A172 (cell line): ENCODE data around the gene AS3MT. TPM values are rescaled to one million over a fixed set of nuclear protein-coding genes. Genes with fewer than 3 reads are reported as not detected.

ENCODE experiments used
- DNase-seq: peaks from one replicate; pipeline ENCODE4 v3.0.0-alpha.2; 2015; ENCODE audit warnings: low spot score
- total RNA-seq: library from RNA; depleted of rRNA; stranded (reverse); fragments of >200 nt; shearing (Covaris generic); gene quantifications from 2 replicates; pipeline ENCODE4 v1.2.3, GENCODE V29; 2014

AS3MT gene
- total RNA-seq, 1 experiment from 2014 or later: 30.1 TPM

DNA sequence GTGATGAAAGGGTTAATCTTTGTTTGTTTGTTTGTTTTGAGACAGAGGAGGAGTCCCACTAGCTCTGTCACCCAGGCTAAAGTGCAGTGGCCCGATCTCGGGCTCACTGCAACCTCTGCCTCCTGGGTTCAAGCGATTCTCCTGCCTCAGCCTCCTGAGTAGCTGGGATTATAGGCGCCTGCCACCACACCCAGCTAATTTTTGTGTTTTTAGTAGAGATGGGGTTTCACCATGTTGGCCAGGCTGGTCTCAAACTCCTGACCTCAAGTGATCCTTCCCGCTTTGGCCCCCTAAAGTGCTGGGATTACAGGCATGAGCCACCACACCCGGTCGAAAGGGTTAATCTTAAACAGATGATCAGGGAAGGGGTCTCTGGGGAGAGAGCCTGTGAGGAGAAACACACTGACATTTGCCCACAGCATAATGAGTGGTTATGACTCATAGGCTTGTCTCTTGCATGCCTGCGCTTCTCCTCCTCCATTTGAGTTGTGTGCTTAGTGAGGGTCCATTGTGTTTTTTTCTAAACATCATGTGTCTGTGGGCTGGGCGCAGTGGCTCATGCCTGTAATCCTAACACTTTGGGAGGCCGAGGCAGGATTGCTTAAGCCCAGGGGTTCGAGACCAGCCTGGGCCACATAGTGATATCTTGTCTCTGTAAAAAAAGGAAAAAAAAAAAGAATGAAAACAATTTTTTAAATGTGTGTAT lies 13.4 kb upstream of the AS3MT start:
- DNase-seq: peak; percentile 93

DNA sequence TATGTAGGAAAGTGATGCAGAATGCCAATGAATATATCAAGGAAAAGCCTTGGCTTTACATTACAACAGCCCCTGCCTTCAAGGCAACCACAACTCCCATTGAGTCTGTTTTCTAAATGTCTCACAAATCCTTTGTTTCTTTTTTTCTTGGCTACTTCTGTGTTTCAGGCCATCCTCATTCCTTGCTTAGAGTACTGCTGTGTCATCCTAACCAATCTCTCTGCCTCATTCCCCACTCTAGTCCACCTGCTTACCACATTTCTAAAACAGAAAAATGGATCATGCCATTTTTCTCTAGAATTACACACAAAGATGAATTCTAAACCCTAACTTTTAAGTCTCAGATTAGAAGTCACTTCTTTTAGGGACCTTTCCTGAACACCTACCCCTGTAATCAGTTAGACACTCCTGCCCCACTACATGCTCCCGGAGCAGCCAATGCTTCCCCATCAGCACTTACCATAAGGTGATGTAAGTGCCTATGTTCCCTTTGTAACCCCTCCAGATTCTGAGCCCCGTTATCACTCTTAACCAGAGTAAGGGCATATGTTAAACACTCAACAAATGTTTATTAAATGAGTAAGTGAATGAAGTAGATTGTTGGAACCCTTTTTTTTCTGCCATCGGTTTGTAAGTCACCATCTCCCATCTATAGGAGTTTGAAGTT lies 12.4 kb upstream of the AS3MT start:
- DNase-seq: no peak

DNA sequence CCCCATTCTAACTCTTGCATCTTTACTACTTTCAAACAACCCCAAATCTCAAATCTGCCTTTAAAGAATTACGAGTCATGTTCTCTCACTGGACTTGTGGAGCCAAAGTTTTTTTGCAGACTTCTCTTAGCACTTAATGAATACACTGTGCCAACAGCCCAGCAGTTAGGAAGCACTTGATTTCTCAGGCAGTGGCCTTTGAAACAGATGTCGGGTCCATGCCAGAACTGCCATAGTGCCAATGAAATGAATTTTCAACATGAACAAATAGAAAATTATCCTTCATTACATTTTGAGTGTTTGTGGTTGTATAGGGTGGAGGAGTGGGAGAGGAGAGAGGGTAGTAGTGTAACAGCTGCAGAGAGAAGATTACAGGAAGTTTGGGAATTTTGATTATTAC lies 9.4 kb upstream of the AS3MT start:
- no peak for DNase-seq

DNA sequence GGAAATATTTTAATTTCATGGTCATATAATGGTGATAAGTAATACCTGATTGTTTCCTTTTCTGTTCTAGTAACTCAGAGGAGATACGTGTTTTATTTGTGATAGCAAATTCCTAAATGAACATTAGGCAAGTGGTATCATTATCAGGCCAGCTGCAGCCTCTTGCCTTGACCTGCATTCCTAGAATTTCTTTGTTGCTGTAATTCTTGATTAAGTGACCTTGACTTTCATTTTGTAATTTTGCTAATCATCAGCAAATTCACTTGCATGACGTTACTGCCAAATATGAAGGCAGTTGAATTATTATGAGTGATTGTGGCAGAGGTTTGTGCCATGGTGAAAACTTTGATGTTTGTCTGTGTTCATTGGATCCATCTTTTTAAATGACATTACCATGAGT lies 5.6 kb upstream of the AS3MT start:
- no peak for DNase-seq

DNA sequence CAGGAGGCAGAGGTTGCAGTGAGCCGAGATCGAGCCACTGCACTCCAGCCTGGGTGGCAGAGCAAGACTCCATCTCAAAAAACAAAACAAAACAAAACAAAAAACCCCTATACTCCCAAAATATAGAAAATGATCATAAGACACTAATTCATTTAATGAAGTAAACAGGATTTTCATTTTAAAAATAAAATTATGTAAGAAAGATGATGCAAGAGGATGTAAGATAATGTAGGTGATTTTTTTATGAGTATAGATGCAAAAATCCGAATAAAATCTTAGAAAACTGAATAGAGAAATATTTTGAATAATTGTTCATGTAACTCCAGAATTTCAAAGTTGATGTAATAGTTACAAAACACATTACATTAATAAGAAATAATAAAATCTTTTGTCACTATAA lies 3.6 kb upstream of the AS3MT start:
- no peak for DNase-seq

DNA sequence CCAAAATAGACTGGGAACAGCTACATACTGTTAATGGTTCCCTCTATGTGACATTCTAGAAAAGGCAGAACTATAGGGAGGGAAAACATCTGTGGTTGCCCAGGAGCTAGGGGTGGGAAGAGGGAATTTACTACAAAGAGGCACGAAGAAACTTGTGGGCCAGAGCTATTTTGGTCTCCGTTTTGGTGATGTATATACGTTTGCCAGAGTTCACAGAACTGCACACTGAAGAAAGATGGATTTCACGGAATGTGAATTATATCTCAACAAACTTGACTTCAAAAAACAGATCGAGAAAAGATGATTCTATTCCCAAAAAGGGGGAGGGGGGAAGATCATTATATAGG lies 386 bp upstream of the AS3MT start:
- peak; percentile 5 for DNase-seq

DNA sequence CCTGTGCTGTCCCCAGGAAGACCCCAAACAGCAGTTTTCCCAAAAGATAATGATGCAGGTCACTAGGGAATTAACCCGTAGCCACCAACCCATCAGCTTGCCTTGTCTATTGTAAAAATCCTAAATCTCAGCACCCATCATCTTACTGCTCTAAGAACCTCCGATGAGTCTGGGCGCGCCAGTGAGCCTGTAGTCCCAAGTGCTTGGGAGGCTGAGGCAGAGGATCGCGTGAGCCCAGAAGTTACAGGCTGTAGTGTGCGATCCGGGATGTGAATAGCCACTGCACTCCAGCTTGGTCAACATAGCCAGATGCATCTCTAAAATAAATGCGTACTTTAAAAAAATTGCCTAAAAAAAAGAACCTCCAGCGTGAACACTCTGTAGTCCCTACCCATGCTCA lies 951 bp downstream of the AS3MT start:
- no peak for DNase-seq

DNA sequence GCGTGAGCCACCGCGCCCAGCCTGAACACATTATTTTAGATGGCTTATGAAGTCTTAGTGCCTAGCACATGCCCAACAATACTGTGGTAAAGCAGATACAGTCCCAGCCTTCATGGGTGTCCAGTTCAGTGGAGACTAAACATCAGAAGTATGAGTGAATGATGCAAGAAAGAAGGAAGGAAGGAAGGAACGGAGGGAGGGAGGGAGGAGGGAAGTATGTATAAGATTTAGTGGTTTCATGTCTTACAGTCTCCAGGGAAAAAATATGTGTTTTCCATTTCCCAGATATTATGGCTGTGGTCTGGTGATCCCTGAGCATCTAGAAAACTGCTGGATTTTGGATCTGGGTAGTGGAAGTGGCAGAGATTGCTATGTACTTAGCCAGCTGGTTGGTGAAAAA lies 2.9 kb downstream of the AS3MT start:
- DNase-seq: no peak

DNA sequence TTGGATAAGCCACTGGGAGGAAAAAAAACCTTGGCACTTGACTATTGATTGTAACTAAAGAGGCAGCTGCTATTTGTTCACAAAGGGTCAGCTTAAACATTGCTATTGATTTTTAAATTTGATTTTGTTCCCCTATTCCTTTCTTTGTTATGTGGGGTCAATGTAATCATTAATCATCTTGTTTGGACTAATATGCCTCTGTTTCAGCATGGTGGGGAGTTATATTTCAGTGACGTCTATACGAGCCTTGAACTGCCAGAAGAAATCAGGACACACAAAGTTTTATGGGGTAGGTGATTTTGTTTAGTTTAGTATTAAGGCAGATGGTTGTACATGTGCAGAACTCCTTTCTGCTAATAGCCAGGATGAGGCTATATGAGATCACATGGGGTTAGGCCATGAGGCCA lies 7.5 kb downstream of the AS3MT start:
- no peak for DNase-seq

DNA sequence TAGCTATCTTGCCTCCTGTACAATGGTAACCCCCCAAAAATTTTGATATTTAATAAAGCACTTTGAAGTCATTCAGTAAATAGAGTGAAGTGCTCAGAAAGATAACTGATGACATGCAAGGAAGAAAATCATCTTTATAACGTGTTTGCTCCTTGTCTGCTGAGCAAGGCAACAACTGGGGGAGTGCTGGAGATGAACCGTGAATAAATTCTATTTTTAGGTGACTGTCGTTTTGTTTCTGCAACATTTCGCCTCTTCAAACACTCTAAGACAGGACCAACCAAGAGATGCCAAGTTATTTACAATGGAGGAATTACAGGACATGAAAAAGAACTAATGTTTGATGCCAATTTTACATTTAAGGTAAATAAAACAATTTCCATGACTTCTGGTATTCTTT lies 9.4 kb downstream of the AS3MT start:
- no peak for DNase-seq

DNA sequence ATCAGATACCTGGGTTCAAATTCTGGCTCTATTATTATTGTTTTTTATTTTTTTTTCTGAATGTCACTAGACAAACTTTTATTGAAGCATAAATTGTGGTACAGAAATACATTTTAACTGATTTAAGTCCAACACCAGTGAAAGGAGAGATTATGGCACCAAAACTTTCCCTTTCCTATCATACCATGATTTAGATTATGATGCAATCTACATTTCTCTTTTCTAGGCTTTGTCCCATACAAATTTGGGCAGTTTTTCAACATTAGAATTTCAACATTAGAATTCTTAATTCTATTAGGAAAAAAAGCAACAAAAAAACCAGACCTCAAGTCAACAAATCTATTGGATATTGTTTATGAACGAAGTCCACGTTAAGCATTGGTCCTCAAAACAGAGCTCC lies 11.0 kb downstream of the AS3MT start:
- DNase-seq: no peak

DNA sequence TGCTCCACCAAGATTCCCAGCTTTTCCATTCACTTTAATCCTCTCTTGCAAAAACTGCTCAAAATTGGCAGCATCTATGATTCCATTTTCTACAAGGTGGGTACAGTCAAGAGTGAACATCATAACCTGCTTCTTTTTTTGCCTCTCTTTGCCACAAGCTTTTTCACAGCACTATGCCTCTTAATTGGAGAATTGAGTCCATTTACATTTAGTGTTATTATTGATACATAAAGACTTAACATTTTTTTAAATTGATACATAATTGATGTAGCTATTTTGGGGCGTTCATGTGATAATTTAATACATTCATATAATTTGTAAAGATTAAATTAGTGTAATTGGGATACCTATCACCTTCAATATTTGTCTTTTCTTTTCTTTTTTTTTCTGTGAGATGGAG lies 18.8 kb downstream of the AS3MT start:
- no peak for DNase-seq

DNA sequence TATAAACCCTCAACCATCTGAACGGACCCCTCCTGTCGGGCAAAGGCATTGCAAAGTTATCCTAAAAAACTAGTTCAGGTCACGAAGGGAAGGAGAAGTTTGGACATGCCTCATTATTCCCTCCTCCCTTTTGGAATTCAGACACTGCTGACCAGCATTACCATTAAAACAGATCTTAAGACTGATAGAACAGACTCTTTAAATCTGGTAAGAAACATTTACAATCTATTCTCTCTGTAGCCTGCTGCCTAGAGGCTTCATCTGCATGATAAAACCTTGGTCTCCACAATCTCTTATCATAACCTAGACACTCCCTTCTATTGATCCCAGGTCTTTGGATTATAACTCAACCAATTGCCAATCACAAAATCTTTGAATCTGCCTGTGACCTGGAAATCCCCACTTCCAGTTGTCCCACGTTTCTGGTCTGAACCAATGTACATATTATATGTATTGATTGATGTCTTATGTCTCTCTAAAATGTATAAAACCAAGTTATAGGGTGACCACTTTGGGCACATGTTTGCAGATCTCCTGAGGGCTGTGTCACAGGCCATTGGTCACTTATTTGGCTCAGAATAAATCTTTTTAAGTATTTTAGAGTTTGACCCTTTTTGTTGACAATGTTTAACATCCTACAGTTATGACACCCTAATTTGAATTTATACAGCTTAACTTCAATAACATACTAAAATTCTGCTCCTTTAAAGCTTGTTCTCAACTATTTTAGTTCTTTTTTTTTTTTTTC lies 25.4 kb downstream of the AS3MT start:
- no peak for DNase-seq

DNA sequence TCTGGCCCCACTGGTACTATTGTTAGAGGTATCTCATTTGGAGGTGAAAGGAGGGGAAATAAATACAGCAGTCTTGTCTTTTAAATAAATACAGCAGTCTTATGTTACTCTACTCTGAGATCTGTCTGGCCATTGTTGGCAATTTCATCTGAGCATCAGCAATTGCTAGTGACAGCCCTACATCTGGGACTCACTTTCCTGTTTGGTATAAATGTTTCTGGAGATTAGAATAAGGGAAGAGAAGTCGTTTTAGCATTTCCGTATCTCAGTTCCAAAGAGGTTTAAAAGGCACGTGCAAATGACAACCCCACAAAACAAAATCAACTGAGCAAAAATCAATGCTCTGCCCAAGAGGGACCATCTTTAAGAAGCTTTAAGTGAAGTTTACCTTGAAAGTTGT lies 30.7 kb downstream of the AS3MT start:
- DNase-seq: no peak

DNA sequence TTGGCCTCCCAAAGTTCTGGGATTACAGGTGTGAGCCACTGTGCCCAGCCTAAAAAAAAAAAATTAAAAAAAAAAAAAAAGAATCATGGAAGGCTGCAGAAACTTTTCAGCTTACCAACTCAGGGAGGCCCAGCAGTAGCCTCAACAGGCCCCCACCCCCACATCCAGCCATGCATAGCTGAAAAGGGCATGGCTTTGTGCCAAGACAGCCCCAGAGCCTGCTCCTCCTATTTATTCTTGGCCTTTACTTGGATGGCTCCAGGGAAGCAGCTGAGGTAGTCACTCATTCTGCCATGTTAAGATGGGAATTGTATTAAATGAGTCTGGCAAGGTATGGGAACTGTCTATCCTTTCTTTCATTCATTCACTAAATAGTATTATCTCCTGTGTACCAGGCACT lies 35.1 kb downstream of the AS3MT start:
- DNase-seq: no peak

DNA sequence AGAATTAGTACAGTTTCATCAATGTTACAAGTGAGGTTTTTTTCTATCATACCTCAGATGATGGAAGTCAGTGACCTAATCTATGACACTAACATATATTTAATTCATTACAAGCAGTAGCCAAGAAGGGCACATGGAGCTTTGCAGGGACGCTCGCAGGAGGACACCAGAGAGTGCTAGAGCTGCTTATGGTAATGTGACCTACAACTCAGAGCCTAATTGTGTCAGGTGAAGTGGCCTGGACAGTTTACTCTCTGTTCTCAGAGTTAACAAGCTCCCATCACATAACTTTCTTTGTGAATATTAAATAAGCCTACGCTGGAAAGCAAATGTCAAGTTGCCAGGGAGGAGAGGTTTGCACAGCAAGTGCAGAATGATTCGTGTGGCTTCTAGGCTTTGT lies 37.2 kb downstream of the AS3MT start:
- no peak for DNase-seq

DNA sequence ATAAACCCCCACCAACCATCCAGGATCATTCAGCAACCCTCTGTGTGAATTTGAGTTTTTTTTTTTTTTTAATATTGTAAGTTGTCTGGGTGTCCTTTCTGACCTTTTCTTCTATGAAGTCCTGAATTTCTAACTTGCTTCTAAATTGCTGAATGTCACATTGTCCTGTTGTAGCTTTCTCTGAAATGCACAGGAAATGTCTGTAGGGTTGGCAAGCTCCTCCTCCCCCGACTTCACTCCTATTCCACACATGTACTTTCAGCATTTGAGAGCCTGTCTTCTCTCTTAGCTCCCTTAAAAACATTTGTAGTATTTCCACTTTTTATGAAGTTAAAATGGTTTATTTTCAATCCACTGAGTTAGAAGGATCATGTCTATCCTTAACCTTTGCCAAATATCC lies 45.5 kb downstream of the AS3MT start:
- DNase-seq: no peak

DNA sequence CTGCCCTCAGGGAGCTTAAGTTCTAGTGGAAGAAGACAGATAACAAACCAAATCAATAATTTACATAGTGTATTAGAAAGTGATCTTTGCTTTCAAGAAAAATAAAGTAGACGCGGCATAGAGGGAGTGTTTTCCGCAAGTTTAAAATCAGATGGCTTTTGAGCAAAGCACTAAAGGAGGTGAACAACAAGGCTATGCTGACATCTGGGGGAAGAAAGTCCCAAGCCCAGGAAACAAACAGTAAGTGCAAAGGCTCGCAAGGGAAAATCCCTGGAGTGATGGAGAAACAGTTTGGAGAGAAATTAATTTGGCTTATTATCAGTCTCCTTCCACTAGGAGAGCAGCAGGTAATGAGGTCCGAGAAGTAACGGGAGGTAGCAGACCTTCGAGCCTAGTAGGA lies 46.9 kb downstream of the AS3MT start:
- DNase-seq: no peak

DNA sequence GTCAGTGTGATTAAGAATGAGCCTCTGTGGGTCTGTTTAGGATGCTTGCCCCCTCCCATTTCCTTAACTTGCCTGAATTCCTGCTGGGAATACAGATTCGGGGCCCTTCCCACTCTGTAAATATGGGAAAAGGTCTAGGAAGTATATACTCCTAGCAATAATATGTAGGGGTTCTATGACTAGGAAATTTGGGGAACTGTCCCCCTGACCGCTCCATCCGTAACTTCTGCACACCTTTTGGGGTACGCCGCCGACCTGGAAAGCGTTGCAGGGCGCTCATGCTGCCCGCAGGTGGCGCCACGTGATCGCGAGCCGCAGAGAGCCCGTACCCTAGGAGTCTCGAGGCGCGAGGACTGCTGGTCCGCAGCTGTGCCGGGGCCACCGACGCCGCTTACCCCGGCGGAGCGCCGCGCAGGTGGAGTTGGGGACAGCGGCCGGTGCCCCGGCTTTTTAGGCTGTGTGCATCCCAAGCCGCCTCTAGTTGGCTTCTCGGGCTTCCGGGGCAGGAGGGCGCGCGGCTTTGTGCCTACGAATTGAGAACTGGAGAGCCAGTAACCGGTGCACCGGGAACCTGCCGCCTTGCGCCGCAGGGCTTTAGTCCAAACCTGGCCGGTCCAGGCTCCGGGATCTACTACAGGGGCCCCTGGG lies 48.2 kb downstream of the AS3MT start:
- DNase-seq: peak; percentile 52

DNA sequence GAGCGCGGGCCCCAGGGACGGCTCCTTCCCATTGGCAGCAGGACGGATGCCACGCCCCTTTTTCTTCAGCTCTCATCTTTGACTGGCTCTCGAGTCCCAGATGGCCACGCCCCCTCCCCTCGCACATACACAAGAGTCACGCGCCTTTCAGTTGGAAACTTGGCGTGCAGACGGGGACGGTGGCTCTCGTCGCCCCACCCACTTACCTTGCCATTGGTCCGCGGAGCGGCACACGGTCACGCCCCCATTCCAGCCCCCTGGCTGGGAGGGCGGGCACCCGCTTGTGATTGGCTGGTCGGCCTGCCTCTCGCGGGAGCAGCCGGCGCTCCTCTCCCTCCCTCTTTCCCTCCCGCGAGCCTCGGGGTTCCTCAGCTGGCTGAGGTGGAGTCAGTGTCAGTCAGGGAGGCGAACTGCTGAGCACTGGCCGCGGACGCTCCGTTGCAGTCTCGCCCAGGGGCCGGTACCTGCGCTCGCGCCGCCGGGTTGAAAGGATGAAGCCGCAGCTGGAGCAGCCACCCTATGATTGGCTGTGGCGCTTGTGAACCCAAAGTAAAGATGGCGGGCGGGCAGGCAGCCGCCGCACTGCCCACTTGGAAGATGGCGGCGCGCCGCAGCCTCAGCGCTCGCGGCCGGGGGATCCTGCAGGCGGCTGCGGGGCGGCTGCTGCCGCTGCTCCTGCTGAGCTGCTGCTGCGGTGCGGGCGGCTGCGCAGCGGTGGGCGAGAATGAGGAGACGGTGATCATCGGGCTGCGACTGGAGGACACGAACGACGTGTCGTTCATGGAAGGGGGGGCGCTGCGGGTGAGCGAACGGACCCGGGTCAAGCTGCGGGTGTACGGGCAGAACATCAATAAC lies 48.9 kb downstream of the AS3MT start, which contains the start of gene CNNM2:
Gene CNNM2 (plus strand): TSS at position 333 of the 855 bp plus-strand sequence. CDS start 187 bp downstream, at position 520.
- DNase-seq: peak; percentile 100

DNA sequence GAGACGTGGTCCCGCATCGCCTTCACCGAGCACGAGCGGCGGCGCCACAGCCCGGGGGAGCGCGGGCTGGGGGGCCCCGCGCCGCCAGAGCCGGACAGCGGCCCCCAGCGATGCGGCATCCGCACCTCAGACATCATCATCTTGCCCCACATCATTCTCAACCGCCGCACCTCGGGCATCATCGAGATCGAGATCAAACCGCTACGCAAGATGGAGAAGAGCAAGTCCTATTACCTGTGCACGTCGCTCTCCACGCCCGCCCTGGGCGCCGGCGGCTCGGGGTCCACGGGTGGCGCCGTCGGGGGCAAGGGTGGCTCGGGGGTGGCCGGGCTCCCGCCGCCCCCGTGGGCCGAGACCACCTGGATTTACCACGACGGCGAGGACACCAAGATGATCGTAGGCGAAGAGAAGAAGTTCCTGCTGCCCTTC lies 49.6 kb downstream of the AS3MT start:
- no peak for DNase-seq
